GM18519 (cell line): Measurements from ENCODE around the gene CRYBA2.

ENCODE experiments used
- ATAC-seq: cut with Tn5 transposase; IDR thresholded peaks from one replicate; pipeline ENCODE4 v1.9.1; 2021; ENCODE audit warnings: mild to moderate bottlenecking, moderate library complexity; ENCODE audit not compliant: unreplicated experiment, low FRiP score

CRYBA2 gene

GRCh38 chr2:218959141-218959731 lies 34.0 kb downstream of the CRYBA2 start, which contains the start of gene CDK5R2:
TSS of gene CDK5R2 (plus strand) at chr2:218959666. CDS start at chr2:218959821, 155 bp downstream.
- peak; percentile 95 for ATAC-seq

- ATAC-seq, result no peak
Measured at GRCh38 chr2:218958276-218958675, 34.9 kb downstream of the CRYBA2 start.

GRCh38 chr2:218957671-218958070 lies 35.6 kb downstream of the CRYBA2 start:
- no peak for ATAC-seq

GRCh38 chr2:218956039-218956438 lies 37.2 kb downstream of the CRYBA2 start:
- no peak for ATAC-seq

GRCh38 chr2:218954541-218955300 lies 38.5 kb downstream of the CRYBA2 start:
- ATAC-seq, result no peak

GRCh38 chr2:218953366-218953954 lies 39.8 kb downstream of the CRYBA2 start:
- no peak for ATAC-seq

GRCh38 chr2:218952160-218952559 lies 41.1 kb downstream of the CRYBA2 start:
- ATAC-seq, result no peak

- ATAC-seq, result no peak
Measured at GRCh38 chr2:218946621-218947020, 46.6 kb downstream of the CRYBA2 start.

- ATAC-seq, result no peak
Measured at GRCh38 chr2:218944759-218945404, 48.3 kb downstream of the CRYBA2 start.
